ENCODE results near the gene EMP3. TPM values are rescaled to one million over a fixed set of nuclear protein-coding genes. Genes with fewer than 3 reads are reported as not detected.
"Not testable (repeated sequence)": the region's sequence is repeated elsewhere in the genome, so short reads cannot be mapped to it uniquely, and the experiment has no call there.

Gene EMP3
- total RNA-seq (2014; rRNA removed; shearing (Covaris generic)) = 67.5 and 98.5 TPM in 2 replicates

GRCh38 chr19:48325265-48325910 is at the start of gene EMP3:
Gene EMP3, plus strand, starts transcription at chr19:48325552. Its CDS starts 1,293 bp downstream, at chr19:48326845.
- peak; percentile 82 for DNase-seq (ENCODE audit: low spot score)

GRCh38 chr19:48279747-48280146 is 45.6 kb upstream of the EMP3 start:
- DNase-seq (ENCODE audit: low spot score) = no peak

- DNase-seq (ENCODE audit: low spot score) = peak; percentile 76
Observed at GRCh38 chr19:48283908-48284307, 41.4 kb upstream of the EMP3 start.

GRCh38 chr19:48284896-48285295 is 40.5 kb upstream of the EMP3 start:
- no peak for DNase-seq (ENCODE audit: low spot score)

GRCh38 chr19:48287748-48288147 is 37.6 kb upstream of the EMP3 start:
- no peak for DNase-seq (ENCODE audit: low spot score)

- DNase-seq (ENCODE audit: low spot score) = peak; percentile 55
Observed at GRCh38 chr19:48290401-48290770, 35.0 kb upstream of the EMP3 start.

- peak; percentile 66 for DNase-seq (ENCODE audit: low spot score)
Observed at GRCh38 chr19:48290771-48291488, 34.4 kb upstream of the EMP3 start.

- not testable (repeated sequence) for DNase-seq (ENCODE audit: low spot score)
Observed at GRCh38 chr19:48291489-48291815, 33.9 kb upstream of the EMP3 start.

GRCh38 chr19:48292798-48293197 is 32.6 kb upstream of the EMP3 start:
- DNase-seq (ENCODE audit: low spot score) = peak; percentile 39

GRCh38 chr19:48295458-48295857 is 29.9 kb upstream of the EMP3 start:
- no peak for DNase-seq (ENCODE audit: low spot score)

GRCh38 chr19:48296963-48297734 is 28.2 kb upstream of the EMP3 start:
- no peak for DNase-seq (ENCODE audit: low spot score)

- no peak for DNase-seq (ENCODE audit: low spot score)
Observed at GRCh38 chr19:48297975-48298374, 27.4 kb upstream of the EMP3 start.

- no peak for DNase-seq (ENCODE audit: low spot score)
Observed at GRCh38 chr19:48301886-48302599, 23.3 kb upstream of the EMP3 start.

GRCh38 chr19:48302600-48302959 is 22.8 kb upstream of the EMP3 start:
- no peak for DNase-seq (ENCODE audit: low spot score)

GRCh38 chr19:48303367-48303766 is 22.0 kb upstream of the EMP3 start:
- DNase-seq (ENCODE audit: low spot score) = no peak

GRCh38 chr19:48303866-48304265 is 21.5 kb upstream of the EMP3 start:
- DNase-seq (ENCODE audit: low spot score) = no peak

- DNase-seq (ENCODE audit: low spot score) = no peak
Observed at GRCh38 chr19:48308631-48309586, 16.4 kb upstream of the EMP3 start.

GRCh38 chr19:48309731-48310130 is 15.6 kb upstream of the EMP3 start:
- not testable (repeated sequence) for DNase-seq (ENCODE audit: low spot score)

- DNase-seq (ENCODE audit: low spot score) = no peak
Observed at GRCh38 chr19:48310227-48310626, 15.1 kb upstream of the EMP3 start.

- no peak for DNase-seq (ENCODE audit: low spot score)
Observed at GRCh38 chr19:48311384-48311783, 14.0 kb upstream of the EMP3 start.

GRCh38 chr19:48315712-48316111 is 9.6 kb upstream of the EMP3 start:
- DNase-seq (ENCODE audit: low spot score) = no peak

All from A172 (cell line).